Measurements from ENCODE around the gene C14orf132.
"Not testable (repeated sequence)": the region's sequence is repeated elsewhere in the genome, so short reads cannot be mapped to it uniquely, and the experiment has no call there.

C14orf132 gene

DNA sequence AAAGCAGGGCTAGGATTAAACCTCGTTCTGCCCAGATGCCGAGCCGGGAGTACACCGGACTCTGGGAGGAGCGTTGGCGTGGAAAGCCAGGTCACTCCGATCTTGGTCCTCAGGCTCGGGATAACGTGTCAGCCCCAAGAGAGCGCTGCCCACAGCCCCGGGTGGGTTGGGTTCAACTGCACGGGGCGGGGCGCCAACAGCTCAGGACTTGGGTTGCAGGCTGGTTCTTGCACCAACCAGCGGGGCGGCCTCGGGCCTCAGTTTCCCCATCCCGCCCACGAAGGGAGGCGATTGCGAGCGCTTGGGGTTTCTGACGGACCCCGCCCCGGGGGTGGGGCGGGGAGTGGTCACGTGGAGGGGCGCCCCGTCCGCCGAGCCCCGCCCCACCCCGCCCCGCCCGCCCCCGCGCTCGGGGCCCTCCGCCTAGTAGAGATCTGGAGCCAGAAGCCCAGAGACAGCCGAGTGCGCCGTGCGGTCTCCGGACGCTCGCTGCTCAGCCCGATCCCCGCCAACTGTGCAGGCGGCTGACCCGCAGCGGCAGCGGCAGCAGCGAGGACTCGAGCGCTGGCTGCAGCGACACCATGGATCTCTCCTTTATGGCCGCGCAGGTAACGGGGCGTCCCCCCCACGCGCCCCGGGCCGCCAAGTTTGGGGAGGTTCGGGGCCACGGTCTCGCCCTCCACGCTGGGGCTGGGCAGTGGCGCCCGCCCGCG, at the start of gene C14orf132:
Gene C14orf132, plus strand, starts transcription at position 443 of the 713 bp plus-strand sequence. Its CDS starts 139 bp downstream, at position 582.
- H3K4me1 ChIP-seq (ENCODE audit: insufficient read depth, low read length) = no peaks in the 10 kb centered on the region
- H3K36me3 ChIP-seq (ENCODE audit: insufficient read depth, low read length) = no peaks in the 10 kb centered on the region
- H3K9ac ChIP-seq (ENCODE audit: low read depth, low read length) = peak within 1 kb of the TSS; percentile 75
- no peaks in the 10 kb centered on the region for H3K9me3 ChIP-seq (ENCODE audit: control insufficient read depth, insufficient read depth, low read length)

DNA sequence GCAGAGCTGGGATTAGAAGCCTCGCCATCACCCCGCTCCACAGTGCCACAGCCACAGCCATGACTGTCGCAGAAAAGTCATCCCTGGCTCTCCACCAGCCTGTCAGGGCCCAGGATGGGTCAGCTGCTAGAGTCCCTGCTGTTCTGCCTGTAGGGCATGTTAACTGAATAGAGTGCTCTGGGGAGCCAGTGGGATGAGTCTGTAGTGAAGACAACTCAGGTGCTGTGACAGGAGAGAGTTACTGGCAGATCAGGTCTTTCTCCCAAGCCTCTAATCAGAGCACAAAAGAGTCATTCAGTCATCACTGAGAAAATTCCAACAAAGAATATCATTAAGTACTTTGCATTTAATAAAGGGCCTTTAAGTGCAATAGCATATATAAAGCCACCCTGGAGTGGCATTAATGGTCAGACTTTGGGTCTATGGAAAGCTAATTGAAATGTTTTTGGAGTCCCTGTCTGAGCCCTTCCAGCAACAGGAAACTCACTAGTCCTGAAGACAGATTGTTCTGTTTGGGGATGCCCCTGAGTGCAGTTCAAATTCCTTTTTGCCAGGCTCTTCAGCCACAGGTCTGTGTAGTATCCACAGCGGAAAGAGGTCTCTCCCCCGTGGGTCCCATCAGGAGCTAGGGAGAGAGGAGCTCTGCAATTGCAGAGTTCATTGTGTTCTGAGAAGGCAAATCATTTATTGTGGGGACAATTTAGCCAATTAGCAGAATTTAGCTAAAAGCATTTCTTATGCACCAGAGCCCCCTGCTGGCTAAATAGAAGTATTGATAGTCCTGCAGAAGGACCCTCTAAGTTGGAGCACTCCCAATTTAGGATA, 45.2 kb upstream of the C14orf132 start:
- Histone ChIP-seq H3K9ac (ENCODE audit: low read depth, low read length) (no peak overlapping the region), H3K9me3 (ENCODE audit: control insufficient read depth, insufficient read depth, low read length) (peaks cover 19% of the 10 kb centered on the region), H3K4me1 (ENCODE audit: insufficient read depth, low read length) (peaks cover 15% of the 10 kb centered on the region), H3K36me3 (ENCODE audit: insufficient read depth, low read length) (no peaks in the 10 kb centered on the region; the same call in 1 of the 2 replicates)

DNA sequence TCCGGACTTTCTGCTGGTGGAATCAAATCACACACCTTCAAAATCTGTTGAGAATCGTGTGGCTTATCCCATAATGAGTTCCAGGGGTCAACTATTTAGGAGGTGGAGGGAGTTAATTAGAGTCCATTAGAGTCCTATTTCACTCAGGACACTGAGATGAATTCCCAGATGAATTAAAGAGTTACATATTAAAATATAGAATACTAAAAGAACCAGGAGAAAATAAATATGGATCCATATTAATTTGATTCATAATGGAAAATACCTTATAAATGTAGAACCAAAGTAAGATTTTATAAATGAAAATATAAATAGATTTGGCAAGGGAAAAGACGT, 44.6 kb upstream of the C14orf132 start:
- Histone ChIP-seq H3K9me3 (ENCODE audit: control insufficient read depth, insufficient read depth, low read length) (peaks cover 16% of the 10 kb centered on the region), H3K4me1 (ENCODE audit: insufficient read depth, low read length) (peaks cover 15% of the 10 kb centered on the region), H3K9ac (ENCODE audit: low read depth, low read length) (no peak overlapping the region), H3K36me3 (ENCODE audit: insufficient read depth, low read length) (no peaks in the 10 kb centered on the region; the same call in 1 of the 2 replicates)

- Histone ChIP-seq H3K4me1 (ENCODE audit: insufficient read depth, low read length) (peaks cover 15% of the 10 kb centered on the region), H3K36me3 (ENCODE audit: insufficient read depth, low read length) (no peaks in the 10 kb centered on the region), H3K9ac (ENCODE audit: low read depth, low read length) (no peak overlapping the region), H3K9me3 (ENCODE audit: control insufficient read depth, insufficient read depth, low read length) (no peaks in the 10 kb centered on the region)
Measured at GRCh38 chr14:95998656-95999055, 40.5 kb upstream of the C14orf132 start.

DNA sequence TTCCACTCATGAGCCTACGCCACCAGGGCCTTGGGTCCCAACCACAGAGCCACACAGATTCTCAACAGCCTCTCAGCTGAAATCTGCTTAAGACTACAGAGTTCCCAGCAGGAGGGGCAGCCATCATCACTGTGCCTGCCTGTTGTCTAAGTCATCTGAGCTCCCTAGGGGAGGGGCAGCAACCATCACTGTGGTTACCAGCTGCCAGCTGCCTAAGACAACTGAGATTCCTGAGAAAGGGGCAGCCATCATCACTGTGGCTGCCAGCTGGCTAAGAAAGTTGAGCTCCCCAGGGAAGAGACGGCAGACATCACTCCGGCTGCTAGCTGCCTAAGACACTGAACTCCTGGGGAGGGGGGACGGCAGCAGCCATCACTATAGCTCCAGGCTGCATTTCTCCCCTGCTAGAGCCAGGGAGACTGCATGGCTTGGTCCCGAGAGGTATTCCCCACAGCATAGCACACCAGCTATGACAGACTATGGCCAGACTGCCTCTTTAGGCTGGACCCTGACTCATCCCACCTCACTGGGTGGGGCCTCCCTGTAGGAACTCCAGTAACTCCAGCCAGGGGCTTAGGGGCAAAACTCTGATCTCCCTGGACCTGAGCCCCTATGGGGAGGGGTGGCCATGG, 37.2 kb upstream of the C14orf132 start:
- H3K9me3 ChIP-seq (ENCODE audit: control insufficient read depth, insufficient read depth, low read length) = no peaks in the 10 kb centered on the region
- H3K36me3 ChIP-seq (ENCODE audit: insufficient read depth, low read length) = no peaks in the 10 kb centered on the region
- peaks cover 9% of the 10 kb centered on the region; the same call in 1 of the 2 replicates for H3K4me1 ChIP-seq (ENCODE audit: insufficient read depth, low read length)
- H3K9ac ChIP-seq (ENCODE audit: low read depth, low read length) = no peak overlapping the region

DNA sequence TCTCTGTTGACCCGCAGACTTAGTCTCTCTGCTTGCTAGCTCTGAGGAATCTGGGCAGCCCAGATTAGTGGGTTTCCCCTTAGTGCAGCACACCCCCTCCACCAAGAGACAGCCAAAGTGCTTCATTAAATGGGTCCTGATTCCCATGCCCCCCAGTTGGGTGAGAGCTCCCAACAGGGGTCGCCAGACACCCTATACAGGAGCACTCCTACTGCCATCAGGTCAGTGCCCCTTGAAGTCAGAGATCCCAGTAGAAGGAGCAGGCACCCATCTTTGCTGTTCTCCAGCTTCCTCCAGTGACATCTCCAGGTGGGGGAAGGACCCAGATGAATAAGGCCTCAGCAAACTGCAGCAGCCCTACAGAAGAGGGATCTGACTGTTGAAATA, 36.7 kb upstream of the C14orf132 start:
- Histone ChIP-seq H3K9me3 (ENCODE audit: control insufficient read depth, insufficient read depth, low read length) (no peaks in the 10 kb centered on the region), H3K4me1 (ENCODE audit: insufficient read depth, low read length) (peaks cover 9% of the 10 kb centered on the region; the same call in 1 of the 2 replicates), H3K36me3 (ENCODE audit: insufficient read depth, low read length) (no peaks in the 10 kb centered on the region), H3K9ac (ENCODE audit: low read depth, low read length) (no peak overlapping the region)

- Histone ChIP-seq H3K9ac (ENCODE audit: low read depth, low read length) (no peak overlapping the region), H3K36me3 (ENCODE audit: insufficient read depth, low read length) (no peaks in the 10 kb centered on the region), H3K9me3 (ENCODE audit: control insufficient read depth, insufficient read depth, low read length) (peaks cover 7% of the 10 kb centered on the region), H3K4me1 (ENCODE audit: insufficient read depth, low read length) (no peaks in the 10 kb centered on the region)
Measured at GRCh38 chr14:96011131-96011530, 28.0 kb upstream of the C14orf132 start.

DNA sequence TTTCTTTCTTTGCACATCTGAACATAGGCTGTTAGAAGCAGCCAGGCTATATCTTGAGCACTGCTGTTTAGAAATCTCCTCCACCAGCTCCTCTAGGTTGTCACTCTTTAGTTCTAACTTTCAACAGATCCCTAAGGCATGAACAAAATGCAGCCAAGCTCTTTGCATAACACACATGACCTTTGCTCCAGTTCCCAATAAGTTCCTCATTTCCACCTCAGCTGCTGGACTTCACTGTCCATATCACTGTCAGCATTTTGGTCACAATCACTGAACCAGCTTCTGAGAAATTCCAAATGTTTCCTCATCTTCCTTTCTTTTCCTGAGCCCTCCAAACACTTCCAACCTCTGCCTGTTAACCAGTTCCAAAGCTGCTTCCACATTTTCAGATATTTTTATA, 27.6 kb upstream of the C14orf132 start:
- no peak overlapping the region for H3K9ac ChIP-seq (ENCODE audit: low read depth, low read length)
- peaks cover 7% of the 10 kb centered on the region for H3K9me3 ChIP-seq (ENCODE audit: control insufficient read depth, insufficient read depth, low read length)
- no peaks in the 10 kb centered on the region for H3K4me1 ChIP-seq (ENCODE audit: insufficient read depth, low read length)
- no peaks in the 10 kb centered on the region for H3K36me3 ChIP-seq (ENCODE audit: insufficient read depth, low read length)

DNA sequence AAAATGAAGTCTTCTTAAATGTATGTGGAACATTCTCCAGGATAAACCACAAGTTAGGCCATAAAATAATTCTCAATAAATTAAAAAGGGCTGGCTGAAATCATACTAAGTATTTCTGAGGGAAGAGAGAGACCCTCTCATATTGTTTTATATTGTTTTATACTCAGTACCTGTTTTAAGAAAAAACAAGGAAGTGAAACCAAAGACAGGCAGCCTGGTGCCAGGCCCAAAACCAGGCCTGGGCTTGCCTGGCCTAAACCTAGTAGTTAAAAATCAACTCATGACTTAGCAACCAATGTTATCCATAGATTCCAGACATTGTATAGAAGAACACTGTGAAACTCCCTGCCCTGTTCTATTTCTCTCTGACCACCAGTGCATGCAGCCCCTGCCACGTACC, 26.4 kb upstream of the C14orf132 start:
- not testable (repeated sequence) for H3K4me1 ChIP-seq (ENCODE audit: insufficient read depth, low read length); H3K36me3 ChIP-seq (ENCODE audit: insufficient read depth, low read length); H3K9me3 ChIP-seq (ENCODE audit: control insufficient read depth, insufficient read depth, low read length); H3K9ac ChIP-seq (ENCODE audit: low read depth, low read length)

DNA sequence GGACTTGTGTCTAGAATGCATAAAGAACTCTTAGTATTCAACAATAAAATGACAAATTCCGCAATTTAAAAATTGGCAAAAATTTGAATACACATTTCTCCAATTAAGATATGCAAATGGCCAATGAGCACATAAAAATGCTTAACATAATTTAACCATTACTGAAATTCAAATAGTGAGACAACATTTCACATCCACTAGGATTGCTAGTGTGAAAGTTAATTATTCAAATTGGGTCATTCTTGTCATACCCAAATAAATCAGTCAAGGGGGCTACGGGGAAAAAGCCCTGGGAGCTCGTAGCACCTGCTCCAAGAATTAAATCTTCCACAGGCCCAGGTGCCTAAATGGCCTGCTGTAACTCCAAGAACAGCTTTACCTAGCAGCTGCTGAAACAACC, 25.0 kb upstream of the C14orf132 start:
- H3K4me1 ChIP-seq (ENCODE audit: insufficient read depth, low read length) = no peaks in the 10 kb centered on the region
- H3K9me3 ChIP-seq (ENCODE audit: control insufficient read depth, insufficient read depth, low read length) = peaks cover 7% of the 10 kb centered on the region
- no peak overlapping the region for H3K9ac ChIP-seq (ENCODE audit: low read depth, low read length)
- no peaks in the 10 kb centered on the region for H3K36me3 ChIP-seq (ENCODE audit: insufficient read depth, low read length)

- no peak overlapping the region for H3K9ac ChIP-seq (ENCODE audit: low read depth, low read length)
- peaks cover 3% of the 10 kb centered on the region for H3K9me3 ChIP-seq (ENCODE audit: control insufficient read depth, insufficient read depth, low read length)
- H3K36me3 ChIP-seq (ENCODE audit: insufficient read depth, low read length) = no peaks in the 10 kb centered on the region
- no peaks in the 10 kb centered on the region for H3K4me1 ChIP-seq (ENCODE audit: insufficient read depth, low read length)
Measured at GRCh38 chr14:96016501-96017160, 22.5 kb upstream of the C14orf132 start.

DNA sequence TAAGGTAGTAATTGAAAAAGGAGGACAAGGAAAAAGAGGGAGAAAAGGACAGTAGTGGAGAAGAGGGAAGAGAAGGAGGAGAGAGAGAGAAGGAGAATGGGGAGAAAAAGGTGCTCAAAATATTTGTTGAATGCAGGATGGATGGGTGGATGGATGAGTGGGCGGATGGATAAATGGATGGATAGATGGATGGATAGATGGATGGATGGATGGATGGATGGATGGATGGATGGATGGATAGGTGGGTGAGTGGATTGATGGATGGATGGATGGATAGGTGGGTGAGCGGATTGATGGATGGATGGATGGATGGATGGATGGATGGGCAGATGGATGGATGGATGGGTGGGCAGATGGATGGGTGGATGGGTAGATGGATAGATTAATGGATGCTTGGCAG, 21.3 kb upstream of the C14orf132 start:
- Histone ChIP-seq H3K36me3 (ENCODE audit: insufficient read depth, low read length) (no peaks in the 10 kb centered on the region), H3K4me1 (ENCODE audit: insufficient read depth, low read length) (no peaks in the 10 kb centered on the region), H3K9me3 (ENCODE audit: control insufficient read depth, insufficient read depth, low read length) (no peaks in the 10 kb centered on the region; the same call in 1 of the 2 replicates), H3K9ac (ENCODE audit: low read depth, low read length) (no peak overlapping the region)

- Histone ChIP-seq H3K9ac (ENCODE audit: low read depth, low read length) (no peak overlapping the region), H3K4me1 (ENCODE audit: insufficient read depth, low read length) (no peaks in the 10 kb centered on the region), H3K9me3 (ENCODE audit: control insufficient read depth, insufficient read depth, low read length) (no peaks in the 10 kb centered on the region), H3K36me3 (ENCODE audit: insufficient read depth, low read length) (no peaks in the 10 kb centered on the region)
Measured at GRCh38 chr14:96027431-96028355, 11.5 kb upstream of the C14orf132 start.
